K562 (cell line): ENCODE data around the gene SMU1. TPM values are rescaled to one million over a fixed set of nuclear protein-coding genes. Genes with fewer than 3 reads are reported as not detected.

ENCODE experiments used
- ATAC-seq: fragments of 200-7000 bp; cut with Tn5 transposase; 3 replicates; pipeline ENCODE4 v1.9.1; 2020; ENCODE audit warnings: moderate library complexity
- BruUV-seq: library from RNA; stranded (reverse); fragments of 400-500 nt; replicated peaks from 2 replicates; lab custom pipeline; 2021; lab: Mats Ljungman, UMichigan
- CTCF ChIA-PET: fragments of 300-600 bp; formaldehyde crosslinking; extraction: SDS; loops from one replicate; lab custom pipeline; 2021; ENCODE audit warnings: low intra/inter-chr PET ratio; lab: Yijun Ruan, JAX
- POLR2A ChIA-PET: fragments of 300-600, 350-650 bp; sonication (Branson Sonifier 250); formaldehyde crosslinking; extraction: SDS; loops from one replicate; lab custom pipeline; 2021; ENCODE audit warnings: antibody characterized with exemption, inconsistent platforms; lab: Yijun Ruan, JAX
- DNase-seq, 4 experiments: peaks; one replicate each; pipeline versions ENCODE4 v3.0.0 to v3.0.0-alpha.2; 2011 to 2018; ENCODE audit warnings: low spot score in 3 of 4, mixed read lengths in 3 of 4; ENCODE audit errors: extremely low read depth in 1 of 4
- FAIRE-seq: peaks from 2 replicates; lab custom pipeline; 2011; peaks lifted over from hg19 to GRCh38; lab: Jason Lieb, UNC
- H2AFZ ChIP-seq: 2 replicates; pipeline ENCODE4 v1.6.0; 2011; ENCODE audit warnings: low read depth, low read length, control low read depth, inconsistent platforms
- H3K27ac ChIP-seq: fragments of 200-600 bp; 3 replicates; pipeline ENCODE4 v1.8.0; 2011; ENCODE audit warnings: low read depth, mild to moderate bottlenecking, control low read depth, inconsistent platforms, low read length, moderate library complexity, mixed read lengths; ENCODE audit errors: extremely low read depth
- H3K27me3 ChIP-seq, 2 experiments: fragments of 300-600 bp in 1 of 2; 2 replicates in 1 of 2; 3 replicates in 1 of 2; pipeline versions ENCODE4 v1.6.0 to v1.8.0; 2011; ENCODE audit warnings: inconsistent platforms in 2 of 2, low read length in 2 of 2, mild to moderate bottlenecking in 1 of 2, mixed read lengths in 1 of 2, moderate library complexity in 1 of 2; ENCODE audit not compliant: control insufficient read depth in 2 of 2, insufficient read depth in 2 of 2
- H3K36me3 ChIP-seq: fragments of 300-600 bp; 3 replicates; pipeline ENCODE4 v1.8.0; 2011; ENCODE audit warnings: mild to moderate bottlenecking, low read length, inconsistent platforms; ENCODE audit not compliant: control insufficient read depth, insufficient read depth
- H3K4me1 ChIP-seq, 2 experiments: fragments of 200-600 bp in 1 of 2; replicated peaks in 1 of 2; 2 replicates in 1 of 2; 3 replicates in 1 of 2; pipeline versions ENCODE4 v1.5.1 to v1.8.0; 2011; ENCODE audit warnings: inconsistent platforms in 2 of 2, low read length in 2 of 2, mild to moderate bottlenecking in 1 of 2, mixed read lengths in 1 of 2, moderate library complexity in 1 of 2; ENCODE audit not compliant: control insufficient read depth in 2 of 2, insufficient read depth in 2 of 2
- H3K4me2 ChIP-seq: 2 replicates; pipeline ENCODE4 v1.6.1; 2011; ENCODE audit warnings: low read length, control low read depth, inconsistent platforms, mixed read lengths; ENCODE audit not compliant: insufficient read depth
- H3K4me3 ChIP-seq: fragments of 200-600 bp; sonication (generic), shearing (Covaris generic); 2 replicates; pipeline ENCODE4 v1.5.1; 2016; ENCODE audit warnings: control low read depth, inconsistent platforms
- H3K79me2 ChIP-seq: fragments of 200-600 bp; 3 replicates; pipeline ENCODE4 v1.8.0; 2011; ENCODE audit warnings: low read length, inconsistent platforms; ENCODE audit not compliant: control insufficient read depth, insufficient read depth
- H3K9ac ChIP-seq, 2 experiments: 2 replicates each; pipeline versions ENCODE4 v1.6.0 to v1.6.1; 2011; ENCODE audit warnings: low read depth in 2 of 2, low read length in 2 of 2, control low read depth in 1 of 2, inconsistent platforms in 1 of 2, mild to moderate bottlenecking in 1 of 2, mixed read lengths in 1 of 2; ENCODE audit not compliant: insufficient read depth in 1 of 2
- H3K9me1 ChIP-seq: one replicate; pipeline ENCODE4 v1.6.0; 2011; ENCODE audit warnings: inconsistent platforms, mild to moderate bottlenecking, low read length, moderate library complexity; ENCODE audit not compliant: control insufficient read depth, insufficient read depth
- H3K9me3 ChIP-seq: replicated peaks from 2 replicates; pipeline ENCODE4 v1.5.1; 2011; ENCODE audit warnings: low read depth, low read length, inconsistent platforms; ENCODE audit not compliant: control insufficient read depth, insufficient read depth
- H4K20me1 ChIP-seq: replicated peaks from 2 replicates; pipeline ENCODE4 v1.6.1; 2011; ENCODE audit warnings: low read length, inconsistent platforms, mixed read lengths; ENCODE audit not compliant: control insufficient read depth, insufficient read depth
- CEBPZ ChIP-seq: fragments of 150-350 bp; IDR thresholded peaks from 2 replicates; pipeline ENCODE4 v1.6.1; 2014; ENCODE audit warnings: low read depth, mild to moderate bottlenecking, low read length, borderline replicate concordance
- FOXK1 ChIP-seq: sonication (generic); formaldehyde crosslinking; IDR thresholded peaks from 2 replicates; pipeline ENCODE4 v1.8.0; 2022; ENCODE audit warnings: missing genetic modification reagents, mild to moderate bottlenecking, borderline replicate concordance
- MITF ChIP-seq: IDR thresholded peaks from 2 replicates; pipeline ENCODE4 v1.6.1; 2014; ENCODE audit warnings: antibody characterized with exemption
- SIN3B ChIP-seq: fragments of 450-650 bp; IDR thresholded peaks from 2 replicates; pipeline ENCODE4 v1.6.1; 2017; ENCODE audit warnings: low read depth, mild to moderate bottlenecking, moderate library complexity
- TCF7L2 ChIP-seq: fragments of 150-350 bp; IDR thresholded peaks from 2 replicates; pipeline ENCODE4 v1.6.1; 2016; ENCODE audit warnings: low read depth, mild to moderate bottlenecking, low read length, moderate library complexity
- YBX1 ChIP-seq: fragments of 450-650 bp; IDR thresholded peaks from 2 replicates; pipeline ENCODE4 v1.7.1; 2016; ENCODE audit warnings: mild to moderate bottlenecking
- ZC3H11A ChIP-seq: IDR thresholded peaks from 2 replicates; pipeline ENCODE4 v1.6.1; 2012; ENCODE audit warnings: low read depth, low read length, improper control_type of control experiment
- ZKSCAN8 ChIP-seq: fragments of 200-800 bp; sonication (Bioruptor generic); IDR thresholded peaks from 2 replicates; pipeline ENCODE4 v1.6.1; 2016; ENCODE audit warnings: missing genetic modification characterization, missing compliant biosample characterization
- ZNF280A ChIP-seq: fragments of 450-650 bp; IDR thresholded peaks from 2 replicates; pipeline ENCODE4 v1.6.1; 2018; ENCODE audit warnings: mild to moderate bottlenecking, low read depth; ENCODE audit not compliant: partially characterized antibody
- ZNF280B ChIP-seq: fragments of 250-450 bp; sonication (Bioruptor Pico); IDR thresholded peaks from 2 replicates; pipeline ENCODE4 v1.5.1; 2021; ENCODE audit warnings: mild to moderate bottlenecking
- ZNF518B ChIP-seq: fragments of 250-450 bp; sonication (Bioruptor Pico); IDR thresholded peaks from 2 replicates; pipeline ENCODE4 v1.5.0; 2021; ENCODE audit warnings: mild to moderate bottlenecking, moderate library complexity
- WGBS: fragments of 100-300 bp; shearing (Covaris generic); methylation state at CpG from one replicate; pipeline ENCODE4 v1.1.6; 2016; ENCODE audit warnings: low coverage, mixed read lengths; ENCODE audit not compliant: insufficient coverage; ENCODE audit errors: missing lambda C conversion rate; 5-methylcytosine and 5-hydroxymethylcytosine counted together
- in situ Hi-C: fragments of 300-500 bp; cut with MboI; formaldehyde crosslinking; loops from 4 replicates; pipeline ENCODE4 v1.15.0; 2018; ENCODE audit warnings: inconsistent platforms, mixed read lengths
- intact Hi-C: fragments of 100-400 bp; cut with micrococcal nuclease; formaldehyde crosslinking; loops from 2 replicates; pipeline ENCODE4 v1.14.2; 2022
- polyA plus RNA-seq, 8 experiments: library from polyadenylated mRNA; depleted of rRNA in 4 of 8; stranded (reverse) in 5 of 8; unstranded in 3 of 8; fragments of >200 nt; fragmentation: Nextera tagmentation in 2 of 8; fragmentation: Illumina TruSeq in 1 of 8; extraction: Ambion mirVana in 2 of 8; extraction: Trizol in 1 of 8; gene quantifications; 2 replicates each; pipeline versions ENCODE4 v1.2.1 to v1.2.3, GENCODE V29; 2011 to 2014; ENCODE audit warnings: inconsistent platforms in 1 of 8, missing spikeins in 1 of 8
- total RNA-seq, 7 experiments: library from RNA; depleted of rRNA in 6 of 7; stranded (reverse); fragments of >200 nt in 6 of 7; fragmentation: Illumina TruSeq in 2 of 7; extraction: Trizol in 2 of 7; gene quantifications; 2 replicates each; pipeline versions ENCODE4 v1.2.1 to v1.2.3, GENCODE V29; 2011 to 2021; ENCODE audit warnings: low replicate concordance in 1 of 7

Gene SMU1
- total and polyA plus RNA-seq, 9 of the 15 experiments (the other 6 are each of a cell fraction or from before 2014, with no cell fraction given): 13.2 to 33.4 (median 20.7) TPM

GRCh38 chr9:33043671-33044070 is 32.8 kb downstream of the SMU1 start:
- in situ Hi-C loops: no loop called here
- no peaks in the 10 kb centered on the region for H3K27me3 ChIP-seq
- no peaks in the 10 kb centered on the region for H4K20me1 ChIP-seq
- H3K9me1 ChIP-seq: no peaks in the 10 kb centered on the region
- FAIRE-seq (no peak), DNase-seq (no peak), ATAC-seq (no peak)
- BruUV-seq: no TSS peak
- H3K9ac ChIP-seq: no peak overlapping the region
- H3K79me2 ChIP-seq: no peaks in the 10 kb centered on the region
- no peaks in the 10 kb centered on the region for H3K9me3 ChIP-seq
- intact Hi-C loops: no loop called here
- ChIA-PET CTCF (no interaction called here), POLR2A (interaction anchor here (0.8 to 1.9 kb wide), 4 partner anchors 9 to 489 kb away, joined by 4 to 7 read pairs (median 6); partner anchors contain the start of gene DNAJA1)
- H3K4me2 ChIP-seq: no peak overlapping the region
- H3K4me3 ChIP-seq: no peak overlapping the region
- H3K36me3 ChIP-seq: peaks cover 47% of the 10 kb centered on the region; the same call in 2 of the 3 replicates
- no peaks in the 10 kb centered on the region for H3K4me1 ChIP-seq
- H2AFZ ChIP-seq: no peak overlapping the region
- WGBS: 94% methylated on average over 5 of the region's 8 CpGs
- H3K27ac ChIP-seq: no peak overlapping the region
- TF ChIP-seq YBX1 (no peak), ZNF280B (CRISPR knock-in tag) (no peak), FOXK1 (CRISPR knock-in tag) (no peak), ZC3H11A (no peak), ZKSCAN8 (no peak), SIN3B (no peak), MITF (no peak), CEBPZ (no peak), TCF7L2 (no peak), ZNF280A (no peak), ZNF518B (CRISPR knock-in tag) (no peak)
